Left ventricle myocardium inferior (tissue), 1 donor: ENCODE data around the gene SEPTIN10. TPM values are rescaled to one million over a fixed set of nuclear protein-coding genes. Genes with fewer than 3 reads are reported as not detected.

Experiments
- DNase-seq: peaks from one replicate; pipeline ENCODE4 v3.0.0-alpha.2; 2020
- H3K27ac ChIP-seq: fragments of 200-600 bp; replicated peaks from 2 replicates; pipeline ENCODE4 v1.8.0; 2021
- H3K27me3 ChIP-seq: fragments of 200-600 bp; 2 replicates; pipeline ENCODE4 v1.8.0; 2021; ENCODE audit warnings: low read depth
- H3K36me3 ChIP-seq: fragments of 200-600 bp; 2 replicates; pipeline ENCODE4 v1.8.0; 2021
- H3K4me1 ChIP-seq: fragments of 200-600 bp; 2 replicates; pipeline ENCODE4 v1.8.0; 2021
- H3K4me3 ChIP-seq: fragments of 200-600 bp; 2 replicates; pipeline ENCODE4 v1.8.0; 2021; ENCODE audit warnings: mild to moderate bottlenecking, moderate library complexity
- H3K9me3 ChIP-seq: fragments of 200-600 bp; replicated peaks from 2 replicates; pipeline ENCODE4 v1.8.0; 2021
- CTCF ChIP-seq: fragments of 200-600 bp; IDR thresholded peaks from 2 replicates; pipeline ENCODE4 v1.8.0; 2021; ENCODE audit warnings: antibody characterized with exemption, mild to moderate bottlenecking, borderline replicate concordance
- intact Hi-C: fragments of 100-400 bp; cut with micrococcal nuclease; formaldehyde crosslinking; loops from one replicate; pipeline ENCODE4 v1.11.0; 2022
- total RNA-seq: library from RNA; stranded (reverse); fragmentation: NEBNext Ultra II Directional; extraction: Animal tissue kit (Norgen Biotek cat#: 25700); gene quantifications from one replicate; pipeline ENCODE4 v1.2.1, GENCODE V29; 2021
- donor health status: DM: no; HTN: yes; CAD: no; lungs with severe emphysema.

The SEPTIN10 gene
- total RNA-seq, 1 donor from 2014 or later = 55.4 TPM

- Histone ChIP-seq H3K4me3 (no peak overlapping the region), H3K4me1 (peaks cover 9% of the 10 kb centered on the region), H3K27me3 (no peaks in the 10 kb centered on the region), H3K9me3 (no peaks in the 10 kb centered on the region), H3K27ac (peak overlapping the region; percentile 41), H3K36me3 (peaks cover 46% of the 10 kb centered on the region)
- intact Hi-C loops = no loop called here
- no peak for DNase-seq
- no peak for TF ChIP-seq CTCF
Observed at GRCh38 chr2:109563288-109563687, 50.5 kb downstream of the SEPTIN10 start.

- Histone ChIP-seq H3K27me3 (no peaks in the 10 kb centered on the region), H3K4me3 (no peak overlapping the region), H3K9me3 (no peaks in the 10 kb centered on the region), H3K27ac (no peak overlapping the region), H3K4me1 (peaks cover 11% of the 10 kb centered on the region), H3K36me3 (peaks cover 41% of the 10 kb centered on the region)
- no peak for TF ChIP-seq CTCF
- intact Hi-C loops = no loop called here
- no peak for DNase-seq
Observed at GRCh38 chr2:109562421-109562820, 51.3 kb downstream of the SEPTIN10 start.

- Histone ChIP-seq H3K27ac (no peak overlapping the region), H3K36me3 (peaks cover 21% of the 10 kb centered on the region), H3K9me3 (no peaks in the 10 kb centered on the region), H3K4me1 (peaks cover 11% of the 10 kb centered on the region), H3K27me3 (no peaks in the 10 kb centered on the region), H3K4me3 (no peak overlapping the region)
- intact Hi-C loops = no loop called here
- TF ChIP-seq CTCF = no peak
- DNase-seq = no peak
Observed at GRCh38 chr2:109560265-109560664, 53.5 kb downstream of the SEPTIN10 start.

GRCh38 chr2:109558076-109558882 lies 55.5 kb downstream of the SEPTIN10 start:
- DNase-seq = no peak
- Histone ChIP-seq H3K4me1 (peaks cover 6% of the 10 kb centered on the region), H3K27me3 (no peaks in the 10 kb centered on the region), H3K36me3 (peaks cover 23% of the 10 kb centered on the region), H3K9me3 (no peaks in the 10 kb centered on the region), H3K4me3 (no peak overlapping the region), H3K27ac (peak overlapping the region; percentile 17)
- intact Hi-C loops = no loop called here
- no peak for TF ChIP-seq CTCF

- no peak for DNase-seq
- intact Hi-C loops = no loop called here
Observed at GRCh38 chr2:109557309-109557708, 56.5 kb downstream of the SEPTIN10 start.

More at GRCh38 chr2:109557309-109557708, 56.5 kb downstream of the SEPTIN10 start:
- H3K36me3 ChIP-seq = peaks cover 18% of the 10 kb centered on the region
- H3K4me3 ChIP-seq = no peak overlapping the region
- H3K27ac ChIP-seq = no peak overlapping the region
- TF ChIP-seq CTCF = no peak
- no peaks in the 10 kb centered on the region for H3K9me3 ChIP-seq
- H3K4me1 ChIP-seq = peaks cover 3% of the 10 kb centered on the region
- H3K27me3 ChIP-seq = no peaks in the 10 kb centered on the region
